ENCODE data around the gene KLHL22.

DNA sequence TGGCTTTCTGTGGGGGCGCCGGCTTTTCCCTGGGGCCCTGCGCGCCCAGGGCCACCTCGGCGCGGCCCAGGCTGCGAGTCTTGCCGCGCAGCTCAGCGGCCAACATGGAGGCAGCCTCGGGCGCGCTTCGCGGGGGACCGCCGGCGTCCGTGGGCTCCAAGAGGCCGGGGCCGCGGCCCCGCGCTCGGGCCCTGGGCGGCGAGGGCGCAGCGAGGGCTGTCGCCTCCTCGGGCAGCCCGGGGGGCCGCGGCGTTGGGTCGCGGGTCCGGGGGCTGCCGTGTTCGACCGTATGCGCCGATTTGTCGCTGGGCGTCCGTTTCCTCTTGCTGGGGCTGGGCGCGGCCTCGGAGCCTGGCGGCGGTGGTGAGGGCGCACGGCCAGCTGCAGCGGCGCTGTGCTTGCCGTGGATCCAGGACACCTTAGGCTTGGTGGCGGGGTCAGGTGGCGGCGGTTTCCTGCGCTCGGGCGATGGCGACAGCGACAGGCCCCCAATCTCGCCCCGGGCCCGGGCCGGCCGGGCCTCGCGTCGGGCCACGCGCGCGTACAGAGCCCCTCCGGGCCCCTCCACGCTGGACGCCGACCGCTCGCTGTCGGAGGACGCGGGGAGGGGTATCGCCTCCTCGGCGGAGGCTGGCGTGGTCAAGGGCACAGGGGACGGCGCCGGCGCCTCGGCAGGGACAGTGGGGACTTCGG lies 69.9 kb downstream of the KLHL22 start:
- TF ChIP-seq JUN (IDR thresholded peaks at IDR 0.05; ENCODE audit: borderline replicate concordance, insufficient read depth, insufficient read length, low read depth) (no peak), POLR2A (IDR thresholded peaks at IDR 0.05; ENCODE audit: low read depth, low read length) (no peak), EZH2 (IDR thresholded peaks at IDR 0.05; ENCODE audit: borderline replicate concordance, low read depth, low read length, severe bottlenecking) (no peak), MYC (IDR thresholded peaks at IDR 0.05; ENCODE audit: low read depth, low read length) (no peak), POLR2AphosphoS5 (IDR thresholded peaks at IDR 0.05; ENCODE audit: insufficient read depth, low read depth, low read length) (no peak), FOS (IDR thresholded peaks at IDR 0.05; ENCODE audit: borderline replicate concordance, insufficient read depth, low read length) (no peak)
- TF ChIP-seq, protein P1, sequence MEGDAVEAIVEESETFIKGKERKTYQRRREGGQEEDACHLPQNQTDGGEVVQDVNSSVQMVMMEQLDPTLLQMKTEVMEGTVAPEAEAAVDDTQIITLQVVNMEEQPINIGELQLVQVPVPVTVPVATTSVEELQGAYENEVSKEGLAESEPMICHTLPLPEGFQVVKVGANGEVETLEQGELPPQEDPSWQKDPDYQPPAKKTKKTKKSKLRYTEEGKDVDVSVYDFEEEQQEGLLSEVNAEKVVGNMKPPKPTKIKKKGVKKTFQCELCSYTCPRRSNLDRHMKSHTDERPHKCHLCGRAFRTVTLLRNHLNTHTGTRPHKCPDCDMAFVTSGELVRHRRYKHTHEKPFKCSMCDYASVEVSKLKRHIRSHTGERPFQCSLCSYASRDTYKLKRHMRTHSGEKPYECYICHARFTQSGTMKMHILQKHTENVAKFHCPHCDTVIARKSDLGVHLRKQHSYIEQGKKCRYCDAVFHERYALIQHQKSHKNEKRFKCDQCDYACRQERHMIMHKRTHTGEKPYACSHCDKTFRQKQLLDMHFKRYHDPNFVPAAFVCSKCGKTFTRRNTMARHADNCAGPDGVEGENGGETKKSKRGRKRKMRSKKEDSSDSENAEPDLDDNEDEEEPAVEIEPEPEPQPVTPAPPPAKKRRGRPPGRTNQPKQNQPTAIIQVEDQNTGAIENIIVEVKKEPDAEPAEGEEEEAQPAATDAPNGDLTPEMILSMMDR (IDR thresholded peaks at IDR 0.05; ENCODE audit: extremely low read depth in 1 of 2, insufficient read depth in 1 of 2, low read depth in 1 of 2, low read length in 2 of 2): no peak

All from endothelial cell of umbilical vein (primary cell).